OCI-LY1 (cell line): Measurements from ENCODE around the gene NRDC.

Experiments used
- EZH2 ChIP-seq: fragments of 200-600 bp; sonication (generic), shearing (Covaris generic); IDR thresholded peaks from 2 replicates; pipeline ENCODE4 v1.8.0; 2017; ENCODE audit warnings: borderline replicate concordance, mixed run types, mild to moderate bottlenecking, antibody characterized with exemption, low read length, moderate library complexity, mixed read lengths
- TF ChIP-seq, protein P1 (sequence below): fragments of 200-600 bp; sonication (generic), shearing (Covaris generic); IDR thresholded peaks from 2 replicates; pipeline ENCODE4 v1.5.1; 2017; ENCODE audit warnings: mild to moderate bottlenecking, antibody characterized with exemption, low read length, moderate library complexity, mixed read lengths

DNA sequence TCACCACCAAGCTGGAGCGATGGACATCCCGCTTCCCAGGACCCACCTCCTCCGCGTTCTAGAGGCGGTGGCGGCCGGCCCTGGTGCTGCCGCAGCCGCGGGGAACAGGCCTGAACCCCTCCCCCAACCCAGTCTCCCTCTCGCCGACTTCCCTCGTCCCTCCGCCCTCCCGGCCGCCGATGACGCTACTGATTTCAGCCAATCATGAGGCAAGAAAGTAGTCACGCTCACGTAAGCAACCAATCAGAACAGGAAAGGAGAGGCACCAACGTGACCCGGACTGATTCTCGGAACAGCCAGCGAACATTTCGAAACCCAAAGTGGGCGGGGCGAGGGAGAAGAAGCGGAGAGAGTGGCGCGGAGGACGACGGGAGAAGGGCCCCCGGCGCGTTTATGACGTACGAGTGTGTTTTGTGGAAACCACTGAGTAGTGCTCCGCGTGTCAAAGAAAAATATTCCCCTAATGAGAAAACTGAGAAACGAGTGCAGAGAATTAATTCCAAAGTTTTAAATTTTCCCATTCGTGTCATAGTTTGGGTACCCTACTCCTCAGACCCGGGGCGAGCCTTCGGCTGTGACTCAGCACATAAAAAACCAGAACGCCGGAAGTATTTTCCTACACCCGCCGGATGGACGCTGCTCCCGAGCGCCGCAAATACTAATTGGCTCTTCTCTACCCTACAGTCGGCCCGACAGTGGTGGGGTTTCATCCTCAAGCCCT is at the start of gene NRDC:
- TF ChIP-seq, protein P1, sequence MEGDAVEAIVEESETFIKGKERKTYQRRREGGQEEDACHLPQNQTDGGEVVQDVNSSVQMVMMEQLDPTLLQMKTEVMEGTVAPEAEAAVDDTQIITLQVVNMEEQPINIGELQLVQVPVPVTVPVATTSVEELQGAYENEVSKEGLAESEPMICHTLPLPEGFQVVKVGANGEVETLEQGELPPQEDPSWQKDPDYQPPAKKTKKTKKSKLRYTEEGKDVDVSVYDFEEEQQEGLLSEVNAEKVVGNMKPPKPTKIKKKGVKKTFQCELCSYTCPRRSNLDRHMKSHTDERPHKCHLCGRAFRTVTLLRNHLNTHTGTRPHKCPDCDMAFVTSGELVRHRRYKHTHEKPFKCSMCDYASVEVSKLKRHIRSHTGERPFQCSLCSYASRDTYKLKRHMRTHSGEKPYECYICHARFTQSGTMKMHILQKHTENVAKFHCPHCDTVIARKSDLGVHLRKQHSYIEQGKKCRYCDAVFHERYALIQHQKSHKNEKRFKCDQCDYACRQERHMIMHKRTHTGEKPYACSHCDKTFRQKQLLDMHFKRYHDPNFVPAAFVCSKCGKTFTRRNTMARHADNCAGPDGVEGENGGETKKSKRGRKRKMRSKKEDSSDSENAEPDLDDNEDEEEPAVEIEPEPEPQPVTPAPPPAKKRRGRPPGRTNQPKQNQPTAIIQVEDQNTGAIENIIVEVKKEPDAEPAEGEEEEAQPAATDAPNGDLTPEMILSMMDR, result no peak
- no peak for TF ChIP-seq EZH2
